SHP77 treated with DMSO at 0.1 percent for 48 hours (cell line): ENCODE data around the gene MLLT1.
"Not testable (repeated sequence)": the region's sequence is repeated elsewhere in the genome, so short reads cannot be mapped to it uniquely, and the experiment has no call there.

Source experiments
- DNase-seq: peaks from one replicate; lab custom pipeline; 2025; lab: John Stamatoyannopoulos, UW

The MLLT1 gene, protein sequence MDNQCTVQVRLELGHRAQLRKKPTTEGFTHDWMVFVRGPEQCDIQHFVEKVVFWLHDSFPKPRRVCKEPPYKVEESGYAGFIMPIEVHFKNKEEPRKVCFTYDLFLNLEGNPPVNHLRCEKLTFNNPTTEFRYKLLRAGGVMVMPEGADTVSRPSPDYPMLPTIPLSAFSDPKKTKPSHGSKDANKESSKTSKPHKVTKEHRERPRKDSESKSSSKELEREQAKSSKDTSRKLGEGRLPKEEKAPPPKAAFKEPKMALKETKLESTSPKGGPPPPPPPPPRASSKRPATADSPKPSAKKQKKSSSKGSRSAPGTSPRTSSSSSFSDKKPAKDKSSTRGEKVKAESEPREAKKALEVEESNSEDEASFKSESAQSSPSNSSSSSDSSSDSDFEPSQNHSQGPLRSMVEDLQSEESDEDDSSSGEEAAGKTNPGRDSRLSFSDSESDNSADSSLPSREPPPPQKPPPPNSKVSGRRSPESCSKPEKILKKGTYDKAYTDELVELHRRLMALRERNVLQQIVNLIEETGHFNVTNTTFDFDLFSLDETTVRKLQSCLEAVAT

DNA sequence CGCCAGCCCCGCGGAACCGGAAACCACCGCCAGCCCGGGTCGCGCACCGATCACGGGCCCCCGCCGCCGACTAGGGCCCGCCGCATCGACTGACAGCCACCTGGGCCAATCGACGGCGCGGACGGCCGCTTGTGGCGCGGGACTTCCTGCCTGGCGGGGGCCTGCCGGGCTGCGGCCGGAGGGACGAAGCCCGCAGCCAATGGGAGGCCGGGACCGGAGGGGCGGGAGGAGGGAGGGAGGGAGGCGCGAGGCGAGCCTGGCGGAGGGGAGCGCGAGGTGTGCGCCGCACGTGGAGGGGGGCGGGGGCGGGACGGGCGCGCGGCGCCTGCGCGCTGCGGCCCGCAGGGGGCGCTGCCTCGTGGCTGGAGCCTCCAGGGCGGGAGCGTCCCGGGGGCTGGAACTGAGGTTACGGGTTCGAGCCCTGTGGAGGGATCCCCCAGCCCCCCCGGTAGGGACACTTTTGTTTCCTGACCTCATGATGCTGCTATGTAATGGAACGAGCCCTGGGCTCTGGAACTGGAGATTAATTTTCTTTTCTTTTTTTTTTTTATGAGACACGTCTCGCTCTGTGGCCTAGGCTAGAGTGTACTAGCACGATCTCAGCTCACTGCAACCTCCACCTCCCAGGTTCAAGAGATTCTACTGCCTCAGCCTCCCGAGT lies at the start of gene MLLT1:
MLLT1 (minus strand) TSS at position 45 of the 661 bp plus-strand sequence. CDS start 191 bp downstream, outside the sequence.
- peak; percentile 75 for DNase-seq

DNA sequence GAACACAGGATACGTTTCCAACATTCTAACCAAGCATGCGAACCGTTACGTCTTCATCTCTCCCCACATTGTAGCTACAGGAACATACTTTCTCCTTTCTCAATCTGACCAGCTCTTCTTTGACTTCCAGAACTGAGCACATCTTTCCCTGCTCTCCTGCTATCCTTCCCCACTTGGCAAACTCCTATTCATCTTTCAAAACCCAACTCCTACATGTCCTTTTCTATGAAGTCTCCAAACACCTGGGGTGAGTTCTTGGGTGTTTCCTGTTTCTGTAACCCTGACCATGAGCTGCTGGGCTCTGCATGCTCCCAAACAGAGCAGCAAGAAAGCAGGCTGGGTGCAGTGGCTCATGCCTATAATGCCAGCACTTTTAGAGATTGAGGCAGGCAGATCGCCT lies 47.0 kb upstream of the MLLT1 start:
- DNase-seq, result no peak

DNA sequence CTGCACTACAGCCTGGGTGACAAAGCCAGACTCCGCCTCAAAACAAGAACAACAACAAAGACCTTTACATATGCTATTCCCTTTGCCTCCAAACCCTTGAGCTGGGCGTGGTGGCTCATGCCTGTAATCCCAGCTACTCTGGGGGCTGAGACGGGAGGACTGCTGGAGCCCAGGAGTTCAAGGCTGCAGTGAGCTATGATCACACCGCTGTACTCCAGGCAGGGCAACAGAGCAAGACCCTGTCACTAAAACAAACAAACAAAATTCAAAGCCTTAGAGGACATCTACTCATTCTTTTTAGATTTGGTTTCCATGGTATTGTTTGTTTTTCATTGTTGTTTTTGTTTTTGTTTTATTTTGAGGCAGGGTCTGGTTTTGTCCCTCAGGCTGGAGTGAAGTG lies 45.8 kb upstream of the MLLT1 start:
- no peak for DNase-seq

DNA sequence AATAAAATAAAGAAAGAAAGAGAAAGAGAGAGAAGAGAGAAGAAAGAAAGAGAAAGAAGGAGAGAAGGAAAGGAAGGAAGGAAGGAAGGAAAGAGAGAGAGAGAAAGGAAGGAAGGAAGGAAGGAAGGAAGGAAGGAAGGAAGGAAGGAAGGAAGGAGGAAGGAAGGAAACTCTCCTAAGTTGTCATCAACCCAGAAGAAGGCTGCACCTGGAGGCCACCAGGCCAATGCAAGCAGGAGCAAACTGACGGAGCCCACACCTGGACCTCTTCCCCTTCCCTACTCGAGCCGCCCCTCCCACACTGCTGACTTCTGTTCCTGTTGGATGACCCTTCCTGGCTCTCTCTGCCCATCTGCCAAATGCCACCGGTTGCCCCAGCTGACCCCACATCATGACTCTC lies 45.0 kb upstream of the MLLT1 start:
- no peak for DNase-seq

DNA sequence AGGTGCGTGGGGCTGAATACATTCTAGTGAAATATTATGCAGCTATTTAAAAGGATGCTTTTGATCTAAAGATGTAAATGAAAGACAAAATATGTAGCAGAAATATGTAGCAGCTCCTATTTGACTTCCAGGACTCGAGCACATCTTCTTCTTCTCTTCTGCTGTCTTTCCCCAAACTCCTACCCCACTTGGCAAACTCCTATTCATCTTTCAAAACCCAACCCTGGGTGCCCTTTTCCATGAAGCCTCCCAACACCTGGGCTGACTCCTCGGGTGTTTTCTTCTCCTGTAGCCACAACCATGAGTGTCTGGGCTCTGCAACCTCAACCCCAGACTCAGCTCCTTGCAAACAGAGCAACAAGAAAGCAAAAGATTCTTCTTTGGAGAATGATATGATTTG lies 42.5 kb upstream of the MLLT1 start:
- no peak for DNase-seq

DNA sequence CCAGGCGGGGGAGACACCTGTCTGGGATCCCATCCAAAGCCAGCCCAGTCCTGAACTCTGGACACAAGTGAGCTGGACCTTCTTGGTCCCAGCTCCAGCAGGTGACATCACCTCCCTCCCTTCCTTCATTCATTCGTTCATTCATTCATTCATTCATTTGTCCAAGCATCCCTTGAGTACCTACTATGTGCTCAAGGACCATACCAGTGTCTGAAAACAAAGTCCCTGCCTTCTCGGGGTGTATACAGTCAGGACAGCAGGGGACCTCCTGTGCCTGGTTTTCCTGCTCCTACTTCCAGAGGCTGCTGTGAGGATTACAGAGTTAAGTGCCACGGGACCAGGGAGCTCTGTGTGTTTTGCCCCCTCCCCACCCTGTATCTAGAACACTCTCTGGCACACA lies 39.6 kb upstream of the MLLT1 start:
- DNase-seq, result no peak

DNA sequence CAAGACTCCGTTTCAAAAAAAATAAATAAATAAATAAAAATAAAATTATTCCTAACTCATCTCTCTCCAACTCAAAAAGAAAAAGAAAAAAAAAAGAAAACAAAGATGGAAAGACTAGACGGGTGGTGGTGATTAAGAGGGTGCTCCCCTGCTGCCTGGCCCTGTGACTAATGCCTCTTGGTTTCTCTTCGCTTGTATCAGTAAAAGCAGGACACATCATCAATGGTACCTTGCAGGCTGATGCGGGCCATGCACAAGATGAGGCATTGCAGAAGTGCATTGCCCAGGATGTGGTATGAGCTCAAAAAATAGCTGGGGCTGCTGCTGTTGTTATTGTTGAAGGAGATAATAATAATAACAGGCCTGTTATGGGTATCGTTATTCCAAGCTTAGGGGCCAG lies 39.0 kb upstream of the MLLT1 start:
- DNase-seq, result no peak

DNA sequence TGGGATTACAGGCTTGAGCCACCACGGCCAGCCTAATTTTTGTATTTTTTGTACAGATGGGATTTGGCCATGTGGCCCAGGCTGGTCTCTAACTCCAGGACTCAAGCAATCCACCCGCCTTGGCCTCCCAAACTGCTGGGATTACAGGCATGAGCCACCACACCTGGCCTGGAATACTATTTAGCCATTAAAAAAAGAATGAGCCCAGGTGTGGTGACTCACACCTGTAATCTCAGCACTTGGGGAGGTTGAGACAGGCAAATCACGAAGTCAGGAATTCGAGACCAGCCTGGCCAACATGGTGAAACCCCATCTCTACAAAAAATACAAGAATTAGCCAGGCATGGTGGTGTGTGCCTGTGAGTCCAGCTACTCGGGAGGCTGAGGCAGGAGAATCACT lies 35.9 kb upstream of the MLLT1 start:
- not testable (repeated sequence) for DNase-seq

DNA sequence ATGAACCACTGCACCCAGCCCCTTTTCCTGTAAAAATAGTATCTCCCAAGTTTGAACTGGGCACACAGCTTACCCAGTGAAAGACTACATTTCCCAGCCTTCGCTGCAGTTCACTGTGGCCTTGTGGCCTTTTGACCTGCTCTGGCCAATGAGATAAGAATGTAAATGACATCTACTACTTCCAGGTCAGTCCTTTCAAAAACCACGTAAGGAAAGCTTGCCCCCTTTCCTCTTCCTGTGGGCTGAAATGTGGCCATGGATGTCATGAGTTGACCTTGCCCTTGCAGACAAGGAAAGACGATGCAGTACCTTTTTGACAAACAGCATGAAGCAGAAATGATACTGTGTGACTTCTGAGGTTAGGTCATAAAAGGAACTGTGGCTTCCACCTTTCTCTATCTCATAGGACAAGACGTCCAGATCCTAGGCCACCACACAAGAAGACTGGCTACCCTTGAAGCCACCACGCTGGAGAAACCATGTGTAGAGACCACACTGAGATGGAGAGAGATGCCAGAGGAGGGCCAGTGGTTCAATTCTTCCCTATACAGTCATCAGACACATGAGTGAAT lies 33.7 kb upstream of the MLLT1 start:
- no peak for DNase-seq

DNA sequence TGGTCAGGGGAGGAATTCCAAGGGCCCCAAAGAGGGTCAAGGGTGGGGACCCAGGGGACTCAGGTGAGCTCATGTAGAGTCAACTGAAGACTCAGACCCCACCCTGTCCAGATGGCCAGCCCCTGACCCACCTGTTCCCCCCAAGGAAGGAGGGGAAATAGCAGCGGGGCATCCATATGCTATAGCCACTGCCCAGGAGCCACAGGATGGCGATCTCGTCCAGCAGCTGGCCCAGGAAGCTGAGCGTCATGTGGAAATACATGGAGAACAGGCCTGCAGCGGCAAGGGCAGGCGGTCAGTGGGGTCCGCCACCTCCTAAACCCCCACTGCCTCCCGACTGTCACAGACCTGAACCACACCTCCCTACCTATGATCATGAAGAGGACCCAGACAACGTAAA lies 32.2 kb upstream of the MLLT1 start:
- DNase-seq, result no peak

DNA sequence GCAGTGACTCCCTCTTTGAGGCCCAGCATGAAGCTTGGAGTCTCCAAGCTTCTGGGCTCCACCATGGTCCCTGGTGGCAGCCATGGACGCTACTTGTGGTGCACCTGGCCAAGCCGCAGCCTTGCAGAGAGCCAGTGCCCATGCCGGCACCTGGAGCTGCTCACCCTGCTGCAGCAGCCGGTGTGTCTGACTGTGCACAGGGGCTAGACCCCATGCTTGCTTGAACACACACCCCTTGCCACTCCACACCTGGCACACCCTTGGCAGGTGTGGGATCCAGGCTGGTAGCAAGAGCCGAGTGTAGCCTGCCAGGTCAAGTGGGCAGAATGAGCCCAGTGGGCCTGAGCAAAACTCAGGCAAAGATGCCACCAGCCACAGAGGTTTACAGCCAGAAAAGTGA lies 18.6 kb upstream of the MLLT1 start:
- DNase-seq, result no peak

DNA sequence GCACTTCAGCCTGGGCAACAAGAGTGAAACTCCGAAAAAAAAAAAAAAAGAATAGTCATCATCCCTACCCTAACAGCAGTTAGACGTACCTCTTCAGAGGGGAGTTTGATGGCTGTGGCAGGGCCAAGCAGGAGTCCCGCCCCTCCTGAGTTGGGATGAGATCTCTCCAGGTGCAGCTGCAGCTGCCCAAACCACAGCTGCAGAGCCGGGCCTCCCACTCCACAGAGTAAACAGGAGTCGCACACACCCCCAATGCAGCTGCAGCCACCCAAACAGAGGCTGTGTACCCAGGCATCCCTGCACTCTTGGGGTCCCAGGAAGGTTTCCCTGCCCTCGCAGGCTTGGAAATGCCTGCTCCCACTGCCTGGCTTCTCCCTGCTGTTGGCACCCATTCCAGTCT lies 17.4 kb upstream of the MLLT1 start:
- peak; percentile 54 for DNase-seq

DNA sequence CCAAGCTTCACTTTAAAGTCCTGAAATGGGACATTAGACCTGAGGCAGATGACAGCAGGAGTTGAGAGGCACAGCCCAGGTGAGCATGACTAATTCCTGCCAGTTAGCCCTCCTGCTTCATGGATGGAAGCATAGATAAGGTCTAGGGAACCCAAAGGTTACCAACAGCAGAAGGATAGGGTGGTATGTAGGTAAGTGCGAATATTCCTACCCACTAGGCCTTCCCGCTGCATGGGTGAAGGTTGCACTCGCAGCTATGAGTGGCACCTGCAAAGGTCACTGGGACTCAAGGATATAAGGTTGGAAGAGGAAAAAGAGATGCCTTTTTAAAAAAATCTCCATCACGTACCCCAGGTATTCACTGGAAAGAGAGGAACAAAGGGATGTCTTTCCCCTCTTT lies 12.2 kb upstream of the MLLT1 start:
- no peak for DNase-seq

DNA sequence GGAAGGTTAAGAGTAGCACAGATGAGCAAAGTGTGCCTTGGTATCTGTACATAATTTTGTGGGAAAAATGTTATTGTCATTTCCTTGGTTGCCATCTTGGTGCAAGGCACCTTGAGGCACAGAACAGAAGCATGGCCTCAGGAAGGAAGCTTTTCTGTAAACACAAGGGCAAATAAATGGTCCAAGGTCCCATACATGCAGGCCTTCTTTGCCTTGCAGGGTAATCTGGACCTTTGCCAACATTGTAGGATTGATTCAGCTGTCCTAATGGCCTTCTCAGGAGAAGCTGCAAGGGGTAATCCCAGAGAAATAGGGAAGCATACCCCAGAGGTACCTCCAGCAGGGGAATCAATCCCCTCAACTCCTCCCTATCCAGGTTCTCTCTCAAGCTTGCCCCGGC lies 9.0 kb upstream of the MLLT1 start:
- DNase-seq, result no peak

DNA sequence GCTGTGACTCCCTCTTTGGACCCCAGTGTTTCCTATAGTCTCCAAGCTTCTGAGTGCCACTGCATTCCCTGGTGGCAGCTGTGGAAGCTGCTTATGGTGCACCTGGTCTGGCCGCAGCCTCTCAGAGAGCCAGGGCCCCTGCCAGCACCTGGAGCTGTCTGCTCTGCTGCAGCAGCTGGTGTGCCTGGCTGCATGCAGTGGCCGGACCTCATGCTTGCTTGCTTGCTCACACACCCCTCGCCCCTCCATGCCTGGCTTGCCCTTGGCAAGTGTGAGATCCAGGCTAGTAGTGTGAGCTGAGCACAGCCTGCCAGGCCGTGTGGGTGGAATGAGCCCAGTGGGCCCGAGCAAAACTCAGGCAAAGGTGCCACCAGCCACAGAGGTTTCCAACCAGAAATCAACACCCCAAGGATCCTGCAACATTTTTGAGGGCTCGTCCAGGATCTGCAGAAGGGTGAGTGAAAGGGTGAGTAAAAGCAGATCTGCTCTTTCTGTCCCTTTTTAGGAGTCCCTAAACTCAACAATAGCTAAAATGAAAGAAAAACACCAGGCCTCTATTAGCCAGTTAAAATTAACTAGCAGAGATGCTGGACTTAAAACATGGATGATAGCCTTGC lies 7.6 kb upstream of the MLLT1 start:
- no peak for DNase-seq

DNA sequence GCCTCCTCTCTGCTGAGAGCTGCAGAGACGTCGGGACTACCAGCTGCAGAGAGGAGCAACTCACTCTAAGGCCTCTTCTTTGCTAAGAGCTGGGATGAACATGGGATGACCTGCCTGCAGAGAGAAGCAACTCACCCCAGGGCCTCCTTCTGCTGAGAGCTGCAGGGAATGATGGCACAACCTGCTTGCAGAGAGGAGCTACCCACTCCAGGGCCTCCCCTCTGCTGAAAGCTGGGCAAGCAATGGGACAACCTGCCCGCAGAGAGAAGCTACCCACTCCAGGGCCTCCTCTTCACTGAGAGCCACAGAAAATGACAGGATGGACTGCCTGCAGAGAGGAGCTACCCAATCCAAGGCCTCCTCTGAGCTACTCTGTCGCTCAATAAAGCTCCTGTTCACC lies 6.9 kb upstream of the MLLT1 start:
- DNase-seq, result no peak

DNA sequence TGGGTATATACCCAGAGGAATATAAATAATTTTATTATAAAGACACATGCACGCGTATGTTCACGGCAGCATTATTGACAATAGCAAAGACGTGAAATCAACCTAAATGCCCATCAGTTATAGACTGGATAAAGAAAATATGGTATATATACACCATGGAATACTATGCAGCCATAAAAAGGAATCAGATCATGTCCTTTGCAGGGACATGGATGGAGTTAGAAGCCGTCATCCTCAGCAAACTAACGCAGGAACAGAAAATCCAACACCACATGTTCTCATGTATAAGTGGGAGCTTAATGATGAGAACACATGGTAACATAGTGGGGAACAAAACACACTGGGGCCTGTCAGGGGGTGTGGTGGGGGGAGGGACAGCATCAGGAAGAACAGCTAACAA lies 2.6 kb upstream of the MLLT1 start:
- not testable (repeated sequence) for DNase-seq

DNA sequence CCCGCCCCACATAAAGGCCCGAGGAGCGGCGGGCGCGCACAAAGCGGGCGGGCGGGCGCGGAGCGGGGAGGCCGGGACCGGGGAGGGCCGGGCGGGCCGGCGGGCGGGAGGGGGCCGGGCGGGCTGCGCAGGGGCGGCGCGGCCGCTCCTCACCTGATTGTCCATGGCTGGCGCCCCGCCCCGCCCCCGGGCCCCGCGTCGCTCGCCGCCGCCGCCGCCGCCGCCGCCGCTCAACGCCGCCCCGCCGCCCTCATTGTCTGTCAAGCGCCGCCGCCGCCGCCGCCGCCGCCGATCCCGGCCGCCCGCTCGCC lies 200 bp downstream of the MLLT1 start:
- no peak for DNase-seq

DNA sequence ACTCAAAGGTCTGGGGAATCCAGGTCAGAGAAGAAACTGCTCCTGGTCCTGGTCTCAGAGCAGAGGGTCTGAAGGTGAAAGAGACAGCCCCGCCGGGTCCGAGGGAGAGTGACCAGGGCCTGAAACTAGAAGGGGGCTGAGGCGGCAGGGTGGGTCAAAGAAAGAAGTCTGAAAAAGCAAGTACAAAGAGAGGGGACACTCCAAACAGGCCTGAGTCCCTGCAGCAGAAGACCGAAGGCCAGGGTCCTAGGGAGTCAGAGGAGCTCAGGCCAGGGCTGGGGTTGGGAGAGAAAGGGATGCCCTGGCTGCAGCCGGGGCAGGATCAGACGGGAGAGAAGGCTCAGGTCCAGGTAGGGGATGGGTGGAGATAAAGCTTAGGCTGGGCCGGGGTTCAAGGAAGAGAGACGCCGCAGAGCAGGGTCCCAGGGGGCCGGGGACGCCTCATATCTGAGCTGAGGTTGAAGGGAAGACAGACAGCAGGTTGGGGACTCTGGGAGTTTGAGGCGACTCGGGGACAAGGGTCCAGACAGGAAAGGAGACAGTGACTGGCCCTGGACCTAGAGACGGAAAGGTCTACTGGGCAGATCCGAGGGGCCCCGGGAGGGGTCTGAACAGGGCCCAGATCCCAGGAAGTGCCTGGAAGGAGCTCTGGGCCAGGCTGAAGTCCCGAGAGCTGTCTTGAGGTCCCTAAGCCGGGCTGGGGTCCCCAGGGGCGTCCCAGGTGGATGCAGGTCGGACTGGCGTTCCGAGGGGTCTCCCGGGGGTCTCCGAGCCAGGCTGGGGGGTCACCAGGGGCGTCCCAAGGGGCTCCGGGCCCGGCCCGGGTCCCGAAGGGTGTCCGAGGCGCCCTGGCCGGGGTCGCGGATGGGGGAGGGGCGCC lies 795 bp downstream of the MLLT1 start:
- no peak for DNase-seq

DNA sequence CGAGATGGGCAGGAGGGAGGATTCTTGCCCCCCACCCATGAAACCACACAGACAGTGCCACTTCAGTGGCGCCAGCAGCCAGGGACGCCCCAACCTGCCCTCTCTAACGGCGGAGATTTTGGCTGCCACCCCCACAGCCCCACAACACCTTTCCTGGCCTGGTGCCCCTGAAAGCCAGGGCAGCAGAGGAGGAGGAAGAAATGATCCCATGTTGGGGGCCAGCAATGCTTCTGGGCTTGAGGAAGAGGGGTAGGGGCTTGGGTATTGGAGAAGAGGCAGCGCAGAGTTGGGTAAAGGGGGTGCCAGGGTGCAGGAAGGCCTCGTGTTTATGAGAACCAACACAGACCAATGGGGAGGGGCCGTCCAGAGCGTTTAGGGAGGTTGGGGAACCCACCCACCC lies 1.7 kb downstream of the MLLT1 start:
- no peak for DNase-seq

DNA sequence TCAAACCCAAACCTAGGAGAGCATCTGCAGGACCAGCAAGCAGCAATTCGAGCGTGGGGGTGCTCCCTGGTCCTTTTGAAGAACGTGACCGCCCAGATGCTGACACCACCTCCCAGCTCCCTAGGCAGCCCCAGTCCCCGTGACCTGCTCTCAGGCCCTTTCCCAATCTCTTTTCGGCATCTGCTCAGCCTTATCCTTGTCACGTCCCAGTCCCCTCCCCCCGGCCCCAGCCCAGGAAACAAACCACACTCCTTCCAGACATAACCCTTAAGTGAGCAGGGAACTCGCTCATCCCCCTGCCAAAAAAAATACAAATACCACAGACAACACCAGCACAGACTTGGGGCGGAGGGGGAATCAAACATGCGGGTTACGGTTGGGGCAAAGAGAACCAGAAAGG lies 3.3 kb downstream of the MLLT1 start:
- DNase-seq, result no peak
